WTC11 (cell line): ENCODE results near the gene DDX25. TPM values are rescaled to one million over a fixed set of nuclear protein-coding genes. Genes with fewer than 3 reads are reported as not detected.

ENCODE experiments used
- ATAC-seq: fragments of 200-7000 bp; cut with Tn5 transposase; 2 replicates; pipeline ENCODE4 v1.10.0; 2021; ENCODE audit warnings: mild to moderate bottlenecking, moderate library complexity
- CTCF ChIA-PET: fragments of 300-600 bp; sonication (Branson Sonifier 250); formaldehyde crosslinking; loops from one replicate; lab custom pipeline; 2021; ENCODE audit warnings: antibody characterized with exemption; lab: Charles Lee
- POLR2A ChIA-PET: fragments of 350-600 bp; sonication (Branson Sonifier 250); formaldehyde crosslinking; loops from one replicate; lab custom pipeline; 2021; ENCODE audit warnings: antibody characterized with exemption; lab: Charles Lee
- DNase-seq: peaks from one replicate; pipeline ENCODE4 v3.0.0; 2021; ENCODE audit warnings: low spot score
- H3K27ac Mint-ChIP-seq: 2 replicates; pipeline ENCODE4 v1.8.0; 2021; ENCODE audit warnings: mixed read lengths
- H3K27me3 Mint-ChIP-seq: 2 replicates; pipeline ENCODE4 v1.8.0; 2021; ENCODE audit warnings: low read depth, mild to moderate bottlenecking, moderate library complexity, mixed read lengths
- H3K36me3 Mint-ChIP-seq: 2 replicates; pipeline ENCODE4 v1.8.0; 2021; ENCODE audit warnings: mixed read lengths
- H3K4me1 Mint-ChIP-seq: 2 replicates; pipeline ENCODE4 v1.8.0; 2022; ENCODE audit warnings: mixed read lengths
- H3K4me3 Mint-ChIP-seq: 2 replicates; pipeline ENCODE4 v1.8.0; 2021; ENCODE audit warnings: mild to moderate bottlenecking, moderate library complexity, mixed read lengths
- H3K9me3 Mint-ChIP-seq: 2 replicates; pipeline ENCODE4 v1.8.0; 2021; ENCODE audit warnings: mixed read lengths
- CREM ChIP-seq: sonication (generic); formaldehyde crosslinking; IDR thresholded peaks from 2 replicates; pipeline ENCODE4 v1.8.1; 2022; ENCODE audit warnings: mild to moderate bottlenecking, missing genetic modification reagents, moderate library complexity
- CTCF ChIP-seq: fragments of 200-600 bp; IDR thresholded peaks from 2 replicates; pipeline ENCODE4 v1.8.0; 2022; ENCODE audit warnings: antibody characterized with exemption
- E2F5 ChIP-seq: sonication (generic); formaldehyde crosslinking; IDR thresholded peaks from 2 replicates; pipeline ENCODE4 v1.8.1; 2022; ENCODE audit warnings: mild to moderate bottlenecking, moderate library complexity, missing genetic modification reagents
- EMX1 ChIP-seq: fragments of 250-450 bp; sonication (Bioruptor Pico); IDR thresholded peaks from 2 replicates; pipeline ENCODE4 v1.8.0; 2021; ENCODE audit warnings: mild to moderate bottlenecking
- ERG ChIP-seq: fragments of 250-450 bp; sonication (Bioruptor Pico); IDR thresholded peaks from 2 replicates; pipeline ENCODE4 v1.8.0; 2021; ENCODE audit warnings: mild to moderate bottlenecking
- GABPB1 ChIP-seq: sonication (generic); formaldehyde crosslinking; IDR thresholded peaks from 2 replicates; pipeline ENCODE4 v1.8.1; 2023; ENCODE audit warnings: mild to moderate bottlenecking, missing genetic modification reagents
- IRF2 ChIP-seq: sonication (generic); formaldehyde crosslinking; IDR thresholded peaks from 2 replicates; pipeline ENCODE4 v1.8.0; 2022; ENCODE audit warnings: low read depth, missing genetic modification reagents, borderline replicate concordance
- KAT7 ChIP-seq: sonication (generic); formaldehyde crosslinking; IDR thresholded peaks from 2 replicates; pipeline ENCODE4 v1.8.1; 2023; ENCODE audit warnings: missing genetic modification reagents, mild to moderate bottlenecking, borderline replicate concordance
- NFE2L1 ChIP-seq: sonication (generic); formaldehyde crosslinking; IDR thresholded peaks from 2 replicates; pipeline ENCODE4 v1.8.1; 2023; ENCODE audit warnings: missing genetic modification reagents
- NR1H2 ChIP-seq: sonication (generic); formaldehyde crosslinking; IDR thresholded peaks from 2 replicates; pipeline ENCODE4 v1.9.0; 2021; ENCODE audit warnings: mild to moderate bottlenecking, moderate library complexity, missing genetic modification reagents
- RELA ChIP-seq: sonication (generic); formaldehyde crosslinking; IDR thresholded peaks from 2 replicates; pipeline ENCODE4 v1.8.1; 2022; ENCODE audit warnings: missing genetic modification reagents, mild to moderate bottlenecking, borderline replicate concordance
- RORB ChIP-seq: fragments of 250-450 bp; sonication (Bioruptor Pico); IDR thresholded peaks from 2 replicates; pipeline ENCODE4 v1.9.0; 2021; ENCODE audit warnings: mild to moderate bottlenecking
- SP1 ChIP-seq: sonication (generic); formaldehyde crosslinking; conservative IDR thresholded peaks from 2 replicates; pipeline ENCODE4 v1.8.1; 2022; ENCODE audit warnings: missing genetic modification reagents
- TCF7 ChIP-seq: sonication (generic); formaldehyde crosslinking; IDR thresholded peaks from 2 replicates; pipeline ENCODE4 v1.8.0; 2022; ENCODE audit warnings: mild to moderate bottlenecking, low read depth, missing genetic modification reagents, moderate library complexity
- TEAD4 ChIP-seq: sonication (generic); formaldehyde crosslinking; IDR thresholded peaks from 2 replicates; pipeline ENCODE4 v1.8.0; 2022; ENCODE audit warnings: mild to moderate bottlenecking, missing genetic modification reagents
- ZNF121 ChIP-seq: sonication (generic); formaldehyde crosslinking; IDR thresholded peaks from 2 replicates; pipeline ENCODE4 v1.8.0; 2023; ENCODE audit warnings: missing genetic modification reagents
- ZNF219 ChIP-seq: sonication (generic); formaldehyde crosslinking; IDR thresholded peaks from 2 replicates; pipeline ENCODE4 v1.8.0; 2023; ENCODE audit warnings: missing genetic modification reagents, mild to moderate bottlenecking, borderline replicate concordance
- ZNF232 ChIP-seq: sonication (generic); formaldehyde crosslinking; IDR thresholded peaks from 2 replicates; pipeline ENCODE4 v1.8.0; 2022; ENCODE audit warnings: mild to moderate bottlenecking, missing genetic modification reagents
- ZNF263 ChIP-seq: sonication (generic); formaldehyde crosslinking; IDR thresholded peaks from 2 replicates; pipeline ENCODE4 v1.8.1; 2022; ENCODE audit warnings: low read depth, mild to moderate bottlenecking, moderate library complexity, missing genetic modification reagents
- ZNF396 ChIP-seq: fragments of 250-450 bp; sonication (Bioruptor Pico); IDR thresholded peaks from 2 replicates; pipeline ENCODE4 v1.8.0; 2021; ENCODE audit warnings: mild to moderate bottlenecking, moderate library complexity, borderline replicate concordance
- ZNF416 ChIP-seq: fragments of 250-450 bp; sonication (Bioruptor Pico); IDR thresholded peaks from 2 replicates; pipeline ENCODE4 v1.9.0; 2021; ENCODE audit warnings: mild to moderate bottlenecking, inconsistent platforms
- ZNF671 ChIP-seq: fragments of 250-450 bp; sonication (Bioruptor Pico); IDR thresholded peaks from 2 replicates; pipeline ENCODE4 v1.8.0; 2021; ENCODE audit warnings: mild to moderate bottlenecking
- total RNA-seq: library from RNA; stranded (reverse); gene quantifications from 3 replicates; pipeline ENCODE4 v1.2.3, GENCODE V29; 2021
- TF ChIP-seq, protein P1 (sequence below): fragments of 250-450 bp; sonication (Bioruptor Pico); IDR thresholded peaks from 2 replicates; pipeline ENCODE4 v2.1.2; 2022; ENCODE audit warnings: mild to moderate bottlenecking, moderate library complexity
- TF ChIP-seq, protein P2 (sequence below): sonication (generic); formaldehyde crosslinking; IDR thresholded peaks from 2 replicates; pipeline ENCODE4 v1.8.0; 2022; ENCODE audit warnings: mild to moderate bottlenecking, missing genetic modification reagents
- TF ChIP-seq, protein P3 (sequence below): sonication (generic); formaldehyde crosslinking; IDR thresholded peaks from 2 replicates; pipeline ENCODE4 v1.8.1; 2023; ENCODE audit warnings: mild to moderate bottlenecking, moderate library complexity, missing genetic modification reagents
- TF ChIP-seq, protein P4 (sequence below): sonication (generic); formaldehyde crosslinking; conservative IDR thresholded peaks from 2 replicates; pipeline ENCODE4 v1.8.1; 2023; ENCODE audit warnings: mild to moderate bottlenecking, low read depth, missing genetic modification reagents, moderate library complexity
- TF ChIP-seq, protein P5 (sequence below): sonication (generic); formaldehyde crosslinking; IDR thresholded peaks from 2 replicates; pipeline ENCODE4 v1.8.0; 2022; ENCODE audit warnings: mild to moderate bottlenecking, missing genetic modification reagents

The DDX25 gene
- total RNA-seq, 1 experiment from 2014 or later: 17.5 TPM

- Mint-ChIP-seq H3K27me3 (no peaks in the 10 kb centered on the region), H3K27ac (no peak overlapping the region), H3K9me3 (no peaks in the 10 kb centered on the region)
- ChIA-PET POLR2A (no interaction called here), CTCF (interaction anchor here (0.5 to 1.4 kb wide), 3 partner anchors 12 to 43 kb away, joined by 3 to 5 read pairs (median 3); no protein-coding TSS in a partner anchor)
- no peak for DNase-seq
- no peak for TF ChIP-seq IRF2 (CRISPR knock-in tag)
- no peak for TF ChIP-seq ZNF263
- TF ChIP-seq ZNF219 (CRISPR knock-in tag): no peak
- no peak for TF ChIP-seq ZNF232 (CRISPR knock-in tag)
- TF ChIP-seq NFE2L1 (CRISPR knock-in tag): no peak
- TF ChIP-seq, protein P1, sequence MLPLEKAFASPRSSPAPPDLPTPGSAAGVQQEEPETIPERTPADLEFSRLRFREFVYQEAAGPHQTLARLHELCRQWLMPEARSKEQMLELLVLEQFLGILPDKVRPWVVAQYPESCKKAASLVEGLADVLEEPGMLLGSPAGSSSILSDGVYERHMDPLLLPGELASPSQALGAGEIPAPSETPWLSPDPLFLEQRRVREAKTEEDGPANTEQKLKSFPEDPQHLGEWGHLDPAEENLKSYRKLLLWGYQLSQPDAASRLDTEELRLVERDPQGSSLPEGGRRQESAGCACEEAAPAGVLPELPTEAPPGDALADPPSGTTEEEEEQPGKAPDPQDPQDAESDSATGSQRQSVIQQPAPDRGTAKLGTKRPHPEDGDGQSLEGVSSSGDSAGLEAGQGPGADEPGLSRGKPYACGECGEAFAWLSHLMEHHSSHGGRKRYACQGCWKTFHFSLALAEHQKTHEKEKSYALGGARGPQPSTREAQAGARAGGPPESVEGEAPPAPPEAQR (CRISPR knock-in tag): no peak
- no peak for TF ChIP-seq ZNF416 (CRISPR knock-in tag)
- TF ChIP-seq RELA (CRISPR knock-in tag): no peak
- no peak for TF ChIP-seq TEAD4 (CRISPR knock-in tag)
- TF ChIP-seq ZNF121 (CRISPR knock-in tag): no peak
- TF ChIP-seq ZNF671 (CRISPR knock-in tag): no peak
- TF ChIP-seq, protein P2, sequence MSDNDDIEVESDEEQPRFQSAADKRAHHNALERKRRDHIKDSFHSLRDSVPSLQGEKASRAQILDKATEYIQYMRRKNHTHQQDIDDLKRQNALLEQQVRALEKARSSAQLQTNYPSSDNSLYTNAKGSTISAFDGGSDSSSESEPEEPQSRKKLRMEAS (CRISPR knock-in tag): no peak
- TF ChIP-seq, protein P3, sequence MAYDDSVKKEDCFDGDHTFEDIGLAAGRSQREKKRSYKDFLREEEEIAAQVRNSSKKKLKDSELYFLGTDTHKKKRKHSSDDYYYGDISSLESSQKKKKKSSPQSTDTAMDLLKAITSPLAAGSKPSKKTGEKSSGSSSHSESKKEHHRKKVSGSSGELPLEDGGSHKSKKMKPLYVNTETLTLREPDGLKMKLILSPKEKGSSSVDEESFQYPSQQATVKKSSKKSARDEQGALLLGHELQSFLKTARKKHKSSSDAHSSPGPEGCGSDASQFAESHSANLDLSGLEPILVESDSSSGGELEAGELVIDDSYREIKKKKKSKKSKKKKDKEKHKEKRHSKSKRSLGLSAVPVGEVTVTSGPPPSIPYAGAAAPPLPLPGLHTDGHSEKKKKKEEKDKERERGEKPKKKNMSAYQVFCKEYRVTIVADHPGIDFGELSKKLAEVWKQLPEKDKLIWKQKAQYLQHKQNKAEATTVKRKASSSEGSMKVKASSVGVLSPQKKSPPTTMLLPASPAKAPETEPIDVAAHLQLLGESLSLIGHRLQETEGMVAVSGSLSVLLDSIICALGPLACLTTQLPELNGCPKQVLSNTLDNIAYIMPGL (CRISPR knock-in tag): no peak
- no peak for TF ChIP-seq TCF7 (CRISPR knock-in tag)
- TF ChIP-seq ZNF396 (CRISPR knock-in tag): no peak
- TF ChIP-seq ERG: no peak
- TF ChIP-seq SP1 (CRISPR knock-in tag): no peak
- TF ChIP-seq, all 79 proteins: peak for 0
- peaks cover 30% of the 10 kb centered on the region for H3K4me1 Mint-ChIP-seq
- ATAC-seq: no peak
- H3K36me3 Mint-ChIP-seq: no peaks in the 10 kb centered on the region
- no peak overlapping the region for H3K4me3 Mint-ChIP-seq
These were observed 25.8 kb downstream of the DDX25 start for GRCh38 chr11:125930076-125930450.

DNA sequence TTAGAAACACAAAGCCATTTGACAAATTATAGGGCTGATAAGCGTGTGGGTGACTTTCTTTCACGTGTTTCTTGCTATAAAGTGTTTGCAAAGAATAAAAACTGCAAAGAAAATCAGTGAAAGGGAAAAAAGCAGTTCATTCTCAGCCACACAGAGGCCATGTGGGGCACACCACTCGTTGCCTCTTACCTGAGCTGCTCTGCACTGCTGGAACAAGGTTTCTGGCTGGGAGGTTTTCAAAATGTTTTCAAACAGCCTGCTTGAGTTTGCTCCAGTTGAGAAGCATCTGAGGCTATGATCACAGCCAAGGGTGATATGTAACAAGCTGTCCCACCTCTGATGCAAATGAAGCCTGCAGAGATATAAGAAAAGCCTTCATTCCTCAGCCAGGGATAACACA lies 26.8 kb downstream of the DDX25 start:
- Mint-ChIP-seq H3K4me1 (peaks cover 25% of the 10 kb centered on the region), H3K4me3 (no peak overlapping the region), H3K36me3 (no peaks in the 10 kb centered on the region), H3K27ac (no peak overlapping the region), H3K9me3 (no peaks in the 10 kb centered on the region), H3K27me3 (no peaks in the 10 kb centered on the region)
- DNase-seq (no peak), ATAC-seq (no peak)
- CTCF ChIA-PET: interaction anchor here (0.8 to 3.1 kb wide), 2 partner anchors 11 to 259 kb away, joined by 3 to 18 read pairs; no protein-coding TSS in a partner anchor
- POLR2A ChIA-PET: no interaction called here
- no peak for TF ChIP-seq EMX1 (CRISPR knock-in tag)
- TF ChIP-seq NR1H2 (CRISPR knock-in tag): no peak
- TF ChIP-seq RORB (CRISPR knock-in tag): no peak
- TF ChIP-seq GABPB1 (CRISPR knock-in tag): no peak
- no peak for TF ChIP-seq E2F5 (CRISPR knock-in tag)
- TF ChIP-seq, protein P4, sequence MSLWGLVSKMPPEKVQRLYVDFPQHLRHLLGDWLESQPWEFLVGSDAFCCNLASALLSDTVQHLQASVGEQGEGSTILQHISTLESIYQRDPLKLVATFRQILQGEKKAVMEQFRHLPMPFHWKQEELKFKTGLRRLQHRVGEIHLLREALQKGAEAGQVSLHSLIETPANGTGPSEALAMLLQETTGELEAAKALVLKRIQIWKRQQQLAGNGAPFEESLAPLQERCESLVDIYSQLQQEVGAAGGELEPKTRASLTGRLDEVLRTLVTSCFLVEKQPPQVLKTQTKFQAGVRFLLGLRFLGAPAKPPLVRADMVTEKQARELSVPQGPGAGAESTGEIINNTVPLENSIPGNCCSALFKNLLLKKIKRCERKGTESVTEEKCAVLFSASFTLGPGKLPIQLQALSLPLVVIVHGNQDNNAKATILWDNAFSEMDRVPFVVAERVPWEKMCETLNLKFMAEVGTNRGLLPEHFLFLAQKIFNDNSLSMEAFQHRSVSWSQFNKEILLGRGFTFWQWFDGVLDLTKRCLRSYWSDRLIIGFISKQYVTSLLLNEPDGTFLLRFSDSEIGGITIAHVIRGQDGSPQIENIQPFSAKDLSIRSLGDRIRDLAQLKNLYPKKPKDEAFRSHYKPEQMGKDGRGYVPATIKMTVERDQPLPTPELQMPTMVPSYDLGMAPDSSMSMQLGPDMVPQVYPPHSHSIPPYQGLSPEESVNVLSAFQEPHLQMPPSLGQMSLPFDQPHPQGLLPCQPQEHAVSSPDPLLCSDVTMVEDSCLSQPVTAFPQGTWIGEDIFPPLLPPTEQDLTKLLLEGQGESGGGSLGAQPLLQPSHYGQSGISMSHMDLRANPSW: no peak
- TF ChIP-seq CREM (CRISPR knock-in tag): no peak
- TF ChIP-seq KAT7: no peak
- TF ChIP-seq ZNF219 (CRISPR knock-in tag): no peak
- TF ChIP-seq, protein P5, sequence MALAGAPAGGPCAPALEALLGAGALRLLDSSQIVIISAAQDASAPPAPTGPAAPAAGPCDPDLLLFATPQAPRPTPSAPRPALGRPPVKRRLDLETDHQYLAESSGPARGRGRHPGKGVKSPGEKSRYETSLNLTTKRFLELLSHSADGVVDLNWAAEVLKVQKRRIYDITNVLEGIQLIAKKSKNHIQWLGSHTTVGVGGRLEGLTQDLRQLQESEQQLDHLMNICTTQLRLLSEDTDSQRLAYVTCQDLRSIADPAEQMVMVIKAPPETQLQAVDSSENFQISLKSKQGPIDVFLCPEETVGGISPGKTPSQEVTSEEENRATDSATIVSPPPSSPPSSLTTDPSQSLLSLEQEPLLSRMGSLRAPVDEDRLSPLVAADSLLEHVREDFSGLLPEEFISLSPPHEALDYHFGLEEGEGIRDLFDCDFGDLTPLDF (CRISPR knock-in tag): no peak
- TF ChIP-seq CTCF: no peak
